Measurements from ENCODE around the gene KLHL13.

- TF ChIP-seq, protein P1, sequence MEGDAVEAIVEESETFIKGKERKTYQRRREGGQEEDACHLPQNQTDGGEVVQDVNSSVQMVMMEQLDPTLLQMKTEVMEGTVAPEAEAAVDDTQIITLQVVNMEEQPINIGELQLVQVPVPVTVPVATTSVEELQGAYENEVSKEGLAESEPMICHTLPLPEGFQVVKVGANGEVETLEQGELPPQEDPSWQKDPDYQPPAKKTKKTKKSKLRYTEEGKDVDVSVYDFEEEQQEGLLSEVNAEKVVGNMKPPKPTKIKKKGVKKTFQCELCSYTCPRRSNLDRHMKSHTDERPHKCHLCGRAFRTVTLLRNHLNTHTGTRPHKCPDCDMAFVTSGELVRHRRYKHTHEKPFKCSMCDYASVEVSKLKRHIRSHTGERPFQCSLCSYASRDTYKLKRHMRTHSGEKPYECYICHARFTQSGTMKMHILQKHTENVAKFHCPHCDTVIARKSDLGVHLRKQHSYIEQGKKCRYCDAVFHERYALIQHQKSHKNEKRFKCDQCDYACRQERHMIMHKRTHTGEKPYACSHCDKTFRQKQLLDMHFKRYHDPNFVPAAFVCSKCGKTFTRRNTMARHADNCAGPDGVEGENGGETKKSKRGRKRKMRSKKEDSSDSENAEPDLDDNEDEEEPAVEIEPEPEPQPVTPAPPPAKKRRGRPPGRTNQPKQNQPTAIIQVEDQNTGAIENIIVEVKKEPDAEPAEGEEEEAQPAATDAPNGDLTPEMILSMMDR (optimal IDR thresholded peaks at IDR 0.05 in 1 of 3, IDR thresholded peaks at IDR 0.05 in 1 of 3, conservative IDR thresholded peaks at IDR 0.05 in 1 of 3; ENCODE audit: extremely low read depth in 1 of 3, insufficient read depth in 2 of 3, low read length in 3 of 3), result no peak
- TF ChIP-seq EZH2 (IDR thresholded peaks at IDR 0.05; ENCODE audit: low read length), result no peak
Observed at GRCh38 chrX:117860517-117860916, 256.1 kb downstream of the KLHL13 start.
